Vagina (tissue), 2 donors: ENCODE results near the gene TMEM54.

Experiments used
- CTCF ChIP-seq, 3 experiments: fragments of 450-650 bp in 2 of 3; fragments of 200-600 bp in 1 of 3; sonication (generic) in 1 of 3; IDR thresholded peaks; one replicate each; pipeline ENCODE4 v1.5.1; 2017 to 2019; ENCODE audit warnings: antibody characterized with exemption in 3 of 3, mild to moderate bottlenecking in 2 of 3, moderate library complexity in 2 of 3
- POLR2A ChIP-seq, 2 donors: fragments of 450-650 bp; IDR thresholded peaks; one replicate each; pipeline ENCODE4 v1.6.1; 2017; ENCODE audit warnings: antibody characterized with exemption in 2 of 2, mild to moderate bottlenecking in 2 of 2, moderate library complexity in 2 of 2
- POLR2AphosphoS5 ChIP-seq, 2 donors: sonication (generic); formaldehyde crosslinking; IDR thresholded peaks; one replicate each; pipeline ENCODE4 v1.9.0; 2017; ENCODE audit warnings: antibody characterized with exemption in 2 of 2, mild to moderate bottlenecking in 2 of 2, low read depth in 1 of 2; ENCODE audit not compliant: insufficient read depth in 1 of 2

GRCh38 chr1:32887623-32888022 lies 13.6 kb downstream of the TMEM54 start:
- TF ChIP-seq POLR2AphosphoS5 (IDR thresholded peaks at IDR 0.05; ENCODE audit: insufficient read depth in 1 of 2, low read depth in 1 of 2) (no peak), POLR2A (IDR thresholded peaks at IDR 0.05) (no peak), CTCF (IDR thresholded peaks at IDR 0.05) (no peak)
